ENCODE data around the gene CLBA1.

Gene CLBA1

DNA sequence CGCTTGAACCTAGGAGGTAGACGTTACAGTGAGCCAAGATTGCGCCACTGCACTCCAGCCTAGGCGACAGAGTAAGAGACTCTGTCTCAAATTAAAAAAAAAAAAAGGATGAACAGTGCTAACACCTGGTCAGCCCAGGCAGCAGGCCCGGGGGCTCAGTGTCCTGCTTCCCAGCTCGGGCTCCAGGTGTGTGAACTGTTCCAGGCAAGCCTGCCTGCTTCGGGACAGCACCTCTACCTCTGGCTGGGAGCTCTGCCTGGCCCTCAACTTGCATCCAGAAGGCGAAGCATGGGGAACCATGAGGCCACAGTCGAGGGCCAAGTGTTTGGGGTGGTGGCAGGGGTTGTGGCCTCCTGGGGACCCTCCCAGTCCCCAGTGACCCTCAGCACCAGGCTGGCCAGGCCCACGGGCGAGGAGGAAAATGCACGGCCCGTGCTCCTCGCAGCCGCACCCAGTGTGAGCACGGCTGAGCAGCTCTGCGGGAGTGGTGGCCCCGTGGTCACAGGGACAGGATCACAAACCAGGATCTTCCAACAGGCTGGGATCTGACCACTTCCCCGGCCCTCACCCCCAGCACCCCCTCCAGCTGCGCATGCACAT, 19.8 kb downstream of the CLBA1 start:
- no peak for FAIRE-seq
- no peak for DNase-seq (ENCODE audit: low spot score)

DNA sequence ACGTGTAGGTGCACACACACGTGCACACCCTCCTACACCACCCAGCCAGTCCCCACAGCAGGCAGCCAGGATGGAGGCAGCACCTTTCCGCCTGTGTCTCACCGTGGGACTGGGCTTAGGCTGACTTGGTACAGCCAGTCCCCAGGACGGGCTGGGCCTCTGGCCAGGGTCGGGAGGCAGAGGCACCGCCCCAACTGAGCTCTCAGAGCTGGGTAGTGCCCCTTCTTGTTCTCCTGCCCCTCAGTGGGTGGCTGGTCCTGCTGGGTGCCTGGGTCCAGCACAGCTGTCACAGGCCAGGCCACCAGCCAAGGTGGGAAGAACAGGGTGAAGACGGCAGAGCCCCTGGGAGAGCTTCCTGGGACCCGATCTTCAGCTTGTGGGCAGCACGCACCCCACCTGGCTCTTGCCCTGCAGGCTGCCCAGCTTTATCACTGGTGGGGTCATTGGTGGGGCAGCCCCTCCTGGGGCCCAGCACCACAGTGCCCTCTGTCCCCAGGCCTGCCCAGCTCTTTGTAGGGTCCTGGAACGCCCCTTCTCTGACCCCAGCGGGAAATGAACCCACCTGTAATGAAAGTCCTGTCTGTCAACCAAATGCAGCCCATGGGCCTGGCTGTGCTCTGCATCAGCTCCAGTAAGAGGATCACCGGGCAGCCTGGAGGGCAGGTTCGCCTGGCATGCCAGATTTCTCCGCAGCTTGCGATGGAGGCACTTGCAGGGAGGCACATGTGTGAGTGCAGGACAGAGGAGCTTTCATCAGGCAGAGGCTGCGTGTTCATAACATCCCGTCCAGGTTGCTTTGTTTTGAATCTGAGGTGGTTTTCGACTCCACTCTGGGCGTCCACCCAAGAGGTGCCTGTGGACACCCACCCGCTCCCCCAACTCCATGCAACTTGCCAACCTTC, 20.6 kb downstream of the CLBA1 start:
- no peak for DNase-seq (ENCODE audit: low spot score)
- no peak for FAIRE-seq

DNA sequence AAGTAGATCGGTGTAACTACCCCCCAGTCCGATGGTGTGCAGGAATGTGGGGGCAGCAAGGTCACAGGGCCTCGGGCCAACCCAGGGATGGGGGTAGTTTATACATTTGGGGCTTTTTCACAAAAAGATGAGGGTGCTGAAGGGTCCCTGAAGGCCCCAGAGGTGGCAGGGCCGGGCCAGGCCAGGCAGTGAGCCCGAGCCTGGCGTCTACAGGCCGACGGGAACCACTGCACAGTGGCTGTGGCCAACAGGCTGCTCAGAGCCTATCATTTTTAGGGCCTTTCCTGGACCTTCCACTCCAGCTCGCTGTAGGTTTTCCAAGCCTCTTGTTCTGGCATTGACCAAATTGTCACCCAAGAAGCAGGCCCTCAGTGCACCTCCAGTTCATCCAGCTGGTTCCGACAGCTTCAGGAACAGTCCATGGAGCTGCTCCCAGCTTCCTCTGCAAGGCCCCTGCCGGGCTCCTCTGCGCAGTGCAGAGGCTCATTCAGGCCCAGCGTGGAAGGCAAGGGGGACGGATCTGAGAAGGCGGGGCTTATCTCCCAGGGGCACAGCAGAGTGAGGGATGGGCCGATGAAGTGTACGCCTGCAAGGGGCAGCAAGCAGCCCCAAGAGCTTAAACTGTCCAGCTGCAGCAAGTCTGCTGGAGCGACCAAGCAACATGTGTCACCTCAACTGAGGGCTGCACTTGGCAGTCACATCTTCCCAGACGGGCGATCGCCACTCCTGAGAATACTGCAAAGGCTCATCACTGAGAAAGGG, 21.4 kb downstream of the CLBA1 start:
- no peak for FAIRE-seq
- DNase-seq (ENCODE audit: low spot score) = no peak

DNA sequence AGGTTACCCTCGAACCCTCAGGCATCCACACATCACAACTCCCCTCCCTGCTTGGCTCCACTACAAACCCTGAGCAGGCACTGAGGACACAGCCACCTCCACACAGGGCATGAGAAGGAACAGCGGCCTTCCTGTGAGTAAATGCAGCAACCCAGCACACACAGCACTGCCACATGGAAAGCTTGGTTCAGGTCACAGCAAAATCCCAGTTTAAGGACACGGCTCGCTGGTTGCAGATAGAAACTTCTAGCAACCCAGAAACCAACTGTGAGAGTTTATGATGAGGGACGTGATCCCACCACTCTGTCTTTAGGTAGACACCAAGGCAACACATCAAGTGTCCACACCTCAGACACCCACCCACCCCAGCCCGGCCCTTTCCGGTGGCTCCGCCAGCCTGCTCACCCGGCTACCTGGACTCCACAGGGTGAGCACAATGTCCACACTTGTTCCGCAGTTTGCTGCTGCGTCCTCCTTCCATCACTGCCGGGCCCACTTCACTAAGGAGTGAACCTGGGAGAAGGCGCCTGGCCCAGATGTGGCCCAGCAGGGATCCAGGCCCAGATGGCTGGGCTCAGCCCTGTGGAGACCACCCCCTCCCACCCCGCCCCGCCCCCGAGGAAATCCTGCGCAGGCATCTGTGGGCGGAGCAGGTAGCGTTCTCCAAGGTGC, 22.1 kb downstream of the CLBA1 start:
- FAIRE-seq (no peak), DNase-seq (ENCODE audit: low spot score) (no peak)

DNA sequence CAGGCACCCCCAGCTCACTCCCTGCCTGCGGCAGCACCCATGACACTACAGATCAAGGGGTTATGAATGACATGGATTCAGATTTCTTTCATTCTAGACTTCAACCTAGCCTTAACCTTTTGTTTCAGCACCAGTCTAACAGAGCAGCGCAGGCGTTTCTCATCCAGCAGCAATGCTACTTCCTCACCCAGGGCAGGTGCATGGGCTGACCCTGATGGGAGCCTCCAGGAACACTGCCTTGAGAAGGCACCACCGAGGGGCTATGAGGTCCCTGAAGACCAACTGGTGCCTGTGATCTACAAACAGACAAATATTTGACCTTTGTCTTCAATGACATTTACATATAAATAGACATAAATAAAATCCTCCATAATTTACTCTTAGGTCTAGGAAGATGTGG, 24.5 kb downstream of the CLBA1 start:
- no peak for DNase-seq (ENCODE audit: low spot score)

DNA sequence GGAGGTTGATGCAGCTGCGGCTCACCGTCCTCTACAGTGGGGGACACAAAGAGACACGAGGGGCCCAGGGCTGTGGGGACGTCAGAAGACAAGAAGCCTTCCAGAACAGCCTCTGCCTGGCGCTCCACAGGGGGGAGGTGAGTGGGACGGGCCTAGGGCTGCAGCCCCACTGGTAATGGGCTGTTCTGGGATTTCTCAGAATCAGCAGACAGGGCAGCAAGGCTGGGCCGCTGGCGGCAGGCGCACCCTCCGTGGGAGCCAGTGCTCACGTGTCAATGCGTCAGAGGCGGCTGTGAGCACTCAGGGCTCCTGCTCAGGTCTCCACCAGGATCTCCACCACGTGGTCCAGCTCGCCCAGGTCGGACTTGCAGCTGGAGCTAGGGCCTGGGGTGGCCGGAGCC, 25.3 kb downstream of the CLBA1 start:
- FAIRE-seq (no peak), DNase-seq (ENCODE audit: low spot score) (no peak)

More for the DNA sequence above, 24.5 kb downstream of the CLBA1 start:
- no peak for FAIRE-seq

DNA sequence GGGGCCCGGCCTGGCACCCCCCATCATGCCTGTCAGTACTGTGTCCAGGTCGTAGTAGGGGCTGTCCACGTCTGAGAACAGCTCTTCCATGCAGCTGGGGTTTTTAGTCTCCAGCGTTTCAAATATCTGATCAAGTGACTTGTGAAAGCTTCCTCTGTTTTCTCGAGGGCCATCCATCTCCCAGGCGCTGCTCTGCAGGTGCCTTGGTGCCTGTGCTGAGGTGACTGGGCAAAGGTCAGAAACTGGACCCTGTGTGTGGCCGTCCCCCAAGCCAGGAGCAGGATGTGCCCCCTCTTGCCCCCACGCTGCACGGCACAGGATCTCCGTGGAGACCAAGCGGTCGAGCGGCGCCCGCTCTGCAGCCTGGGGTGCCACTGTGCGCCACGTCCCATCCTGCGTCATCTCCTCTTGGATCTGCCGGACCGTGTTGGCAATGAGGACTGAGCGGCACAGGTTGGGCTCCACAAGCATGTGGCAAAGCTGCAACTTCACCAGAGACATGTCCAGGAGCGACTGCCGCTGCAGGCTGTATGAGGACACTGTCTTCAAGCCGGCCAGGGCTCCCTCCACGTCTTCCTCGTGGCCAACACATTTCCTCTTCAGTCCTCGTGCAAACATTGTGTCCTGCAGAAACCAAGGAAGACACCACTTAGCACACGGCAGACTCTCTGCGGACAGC, 25.9 kb downstream of the CLBA1 start:
- FAIRE-seq = no peak

DNA sequence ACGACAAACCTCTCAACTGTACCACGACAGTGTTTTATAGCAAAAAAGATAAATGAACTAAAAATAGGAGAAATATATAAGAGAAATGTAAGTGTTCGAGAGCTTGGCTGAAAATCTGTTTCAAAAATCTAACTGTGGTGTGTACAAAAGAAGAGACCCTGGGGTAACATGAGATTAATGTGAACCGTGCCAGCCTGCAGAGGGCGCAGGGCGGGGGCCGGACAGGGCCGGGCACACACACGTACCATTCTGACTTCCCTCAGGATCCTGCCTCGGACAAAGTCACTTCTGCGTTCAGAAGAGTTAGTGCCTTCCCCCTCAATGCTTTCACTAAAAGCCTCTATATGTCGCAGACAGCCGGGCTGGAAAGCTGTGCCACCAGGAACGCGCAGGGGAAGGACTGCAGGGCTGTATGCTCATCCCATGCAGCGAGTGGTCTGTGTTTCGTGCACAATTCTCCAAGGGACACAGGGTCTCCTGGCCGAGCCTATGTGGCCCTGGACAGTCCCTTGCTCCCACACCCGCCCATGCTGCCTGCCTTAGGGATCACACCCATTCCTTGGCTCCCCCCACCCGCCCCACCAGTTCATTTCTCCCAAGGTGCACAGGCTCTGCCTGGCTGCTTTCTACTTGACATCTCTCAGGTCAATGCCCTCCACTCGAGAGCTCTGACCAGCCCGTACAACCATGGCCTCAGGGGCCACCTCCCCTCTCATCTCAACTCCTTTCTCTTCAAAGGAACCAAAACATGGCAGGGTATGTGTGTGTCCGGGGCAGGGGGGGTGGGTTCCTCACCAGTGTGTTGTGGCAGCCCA, 26.8 kb downstream of the CLBA1 start:
- DNase-seq (ENCODE audit: low spot score) (no peak), FAIRE-seq (no peak)

More for the DNA sequence above, 25.9 kb downstream of the CLBA1 start:
- DNase-seq (ENCODE audit: low spot score) = no peak

DNA sequence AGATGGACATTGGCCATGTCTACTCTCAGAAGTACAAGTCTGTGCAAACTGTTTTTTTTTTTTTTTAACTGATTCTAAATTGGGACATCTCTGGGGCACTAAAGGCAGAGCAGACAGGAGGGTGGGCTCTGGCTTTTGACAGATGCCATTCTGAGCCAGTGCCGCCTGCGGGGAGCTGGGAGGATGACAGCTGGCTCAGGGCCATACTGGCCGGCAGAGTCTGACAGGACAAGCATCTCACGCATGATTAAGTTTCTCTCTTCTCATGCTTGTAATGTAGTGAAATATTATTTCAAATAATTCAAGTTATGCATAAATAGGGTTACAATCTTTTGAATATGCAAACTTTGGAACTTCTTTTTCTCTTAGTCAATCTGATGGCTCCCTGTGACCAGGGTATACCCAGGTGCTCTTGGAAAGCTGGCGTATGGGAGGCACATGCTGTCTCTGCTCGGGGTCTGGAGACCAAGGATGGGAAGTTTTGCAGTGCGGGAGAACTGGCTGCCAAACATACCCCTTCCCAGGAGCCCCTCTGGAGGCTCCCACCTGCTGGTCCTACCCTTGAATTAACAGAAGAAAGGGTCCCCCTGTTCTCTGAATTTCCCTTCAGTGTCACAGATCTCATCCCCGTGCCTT, 27.7 kb downstream of the CLBA1 start:
- FAIRE-seq (no peak), DNase-seq (ENCODE audit: low spot score) (no peak)

DNA sequence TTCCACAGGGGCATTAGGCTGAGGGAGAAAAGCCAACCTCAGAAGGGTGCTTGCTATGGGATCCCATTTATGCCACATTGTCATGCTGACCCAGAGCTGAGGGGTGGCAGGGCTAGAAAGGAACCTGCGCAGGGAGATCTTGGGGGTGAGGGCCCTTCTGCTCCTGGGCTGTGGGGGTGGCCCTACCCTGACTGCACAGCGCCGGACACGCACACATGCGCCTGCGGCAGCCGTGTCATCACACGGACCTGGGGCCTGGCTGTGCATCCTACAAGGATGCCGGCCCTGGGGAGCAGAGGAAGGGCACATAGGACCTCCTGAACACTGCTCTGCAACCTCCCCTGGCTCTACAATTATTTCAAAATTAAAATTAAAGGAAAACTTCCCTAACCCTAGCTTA, 28.4 kb downstream of the CLBA1 start:
- FAIRE-seq = no peak
- no peak for DNase-seq (ENCODE audit: low spot score)

DNA sequence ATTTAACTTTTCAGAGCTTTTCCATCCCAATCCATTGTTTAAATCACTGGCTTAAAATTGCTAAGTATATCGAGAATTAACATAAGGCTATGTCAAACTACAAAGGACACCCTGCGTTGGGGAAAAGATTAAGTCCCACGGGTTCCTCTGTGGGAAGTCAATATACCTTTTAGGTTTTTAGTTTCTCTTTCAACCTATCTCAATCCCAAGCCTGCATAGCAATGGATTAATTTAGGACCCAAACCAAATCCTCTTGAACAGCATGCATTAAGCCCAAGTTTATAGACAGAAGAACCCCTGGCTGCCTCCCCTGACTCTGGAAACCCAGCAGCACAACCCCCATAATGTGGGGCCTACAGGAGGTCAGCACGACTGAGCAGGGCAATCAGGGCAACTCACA, 29.0 kb downstream of the CLBA1 start:
- no peak for FAIRE-seq
- no peak for DNase-seq (ENCODE audit: low spot score)

DNA sequence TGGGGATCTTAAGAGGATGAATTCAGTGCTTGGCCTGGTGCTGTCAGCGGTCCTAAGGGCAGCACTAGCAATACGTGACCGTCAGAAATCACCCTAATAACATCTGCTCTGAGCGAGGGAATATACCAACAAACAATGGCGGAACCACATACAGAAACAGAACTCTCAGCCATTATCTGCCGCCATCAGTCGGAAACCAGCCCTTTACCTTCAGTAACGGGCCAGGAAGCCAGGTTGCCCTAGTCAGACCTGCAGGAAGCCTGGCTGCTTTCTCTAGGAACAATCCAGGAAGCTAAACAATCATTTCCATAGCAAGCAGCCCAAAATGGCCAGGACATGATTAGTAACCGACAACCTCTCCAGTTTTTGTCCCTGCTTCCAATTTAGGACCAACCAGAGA, 29.7 kb downstream of the CLBA1 start:
- FAIRE-seq (no peak), DNase-seq (ENCODE audit: low spot score) (no peak)

DNA sequence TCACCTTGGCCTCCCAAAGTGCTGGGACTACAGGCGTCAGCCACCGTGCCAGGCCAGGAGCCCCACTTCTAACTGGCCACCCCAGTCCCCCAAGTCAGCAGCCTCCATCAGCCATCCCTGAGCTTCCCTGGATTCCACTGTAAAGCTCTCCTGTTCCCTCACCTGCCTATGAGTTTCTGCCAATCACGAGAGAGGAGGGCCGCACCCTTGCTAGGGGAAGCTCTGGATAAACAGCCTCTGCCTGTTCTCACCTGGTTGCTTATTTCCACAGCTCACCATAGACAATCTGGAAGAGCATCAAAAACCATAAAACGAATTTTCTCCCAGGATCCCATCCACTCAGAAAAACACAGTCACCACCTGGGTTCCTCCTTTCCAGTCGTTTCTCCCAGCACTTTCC, 30.3 kb downstream of the CLBA1 start:
- FAIRE-seq (no peak), DNase-seq (ENCODE audit: low spot score) (no peak)

DNA sequence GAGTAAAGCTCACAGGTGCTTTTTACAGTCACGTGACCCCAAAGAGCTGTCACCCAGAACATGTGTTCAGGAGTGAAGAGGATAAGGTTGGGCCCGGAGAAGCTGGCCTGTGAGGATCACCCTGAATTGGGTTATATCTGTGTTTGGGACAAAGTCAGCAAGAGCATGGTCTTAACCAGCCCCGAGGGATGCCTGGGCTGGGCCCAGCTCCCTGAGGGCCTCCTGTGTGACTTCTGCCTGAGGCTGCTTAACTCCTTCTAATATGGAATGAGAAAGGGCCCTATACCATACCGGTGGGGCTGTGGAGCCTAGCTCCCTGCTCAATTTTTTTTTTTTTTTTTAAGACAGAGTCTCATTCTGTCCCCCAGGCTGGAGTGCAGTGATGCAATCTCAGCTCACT, 32.8 kb downstream of the CLBA1 start:
- no peak for FAIRE-seq
- DNase-seq (ENCODE audit: low spot score) = no peak

DNA sequence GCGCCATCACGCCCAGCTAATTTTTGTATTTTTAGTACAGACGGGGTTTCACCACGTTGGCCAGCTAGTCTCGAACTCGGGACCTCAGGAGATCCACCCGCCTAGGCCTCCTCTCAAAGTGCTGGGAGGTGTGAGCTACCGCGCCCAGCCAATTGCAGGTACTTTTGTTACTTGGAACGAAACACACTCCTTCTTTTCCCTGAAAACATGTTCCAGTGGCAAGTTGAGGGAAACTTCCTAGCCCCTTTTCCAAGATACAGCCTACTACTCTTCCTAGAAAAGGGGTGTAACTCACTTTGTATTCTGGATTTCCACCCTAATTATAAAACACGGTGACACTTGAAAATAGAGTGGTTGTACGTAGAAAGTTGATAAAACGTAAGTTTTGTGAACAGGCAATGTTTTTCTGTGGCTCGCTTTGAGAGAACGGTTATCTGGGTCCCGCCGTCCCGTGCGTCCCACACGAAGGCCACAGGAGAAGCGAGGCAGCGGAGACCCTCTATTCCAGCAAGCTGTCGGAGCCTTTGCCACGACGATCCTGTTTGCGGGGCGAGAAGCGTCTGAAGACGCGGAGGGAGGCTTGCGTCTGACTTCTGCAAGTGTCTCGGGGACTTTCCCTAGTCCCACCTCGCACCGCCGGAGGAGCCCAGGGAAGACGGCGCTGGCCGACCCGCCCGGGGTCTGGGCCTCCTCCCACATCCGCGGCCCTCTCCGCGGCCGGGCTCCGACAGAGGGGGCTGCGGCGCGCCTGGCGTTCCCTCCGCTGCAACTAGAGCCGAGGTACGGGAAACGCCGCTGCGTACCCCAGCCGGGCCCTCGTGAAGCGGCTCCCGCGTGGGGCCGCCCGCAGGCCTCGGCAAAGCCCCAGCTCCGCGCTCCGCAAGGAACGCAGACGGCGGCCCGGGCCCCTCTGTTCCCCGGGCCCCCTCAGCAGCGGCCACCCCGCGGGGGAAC, 34.5 kb downstream of the CLBA1 start:
- no peak for FAIRE-seq
- DNase-seq (ENCODE audit: low spot score) = no peak

DNA sequence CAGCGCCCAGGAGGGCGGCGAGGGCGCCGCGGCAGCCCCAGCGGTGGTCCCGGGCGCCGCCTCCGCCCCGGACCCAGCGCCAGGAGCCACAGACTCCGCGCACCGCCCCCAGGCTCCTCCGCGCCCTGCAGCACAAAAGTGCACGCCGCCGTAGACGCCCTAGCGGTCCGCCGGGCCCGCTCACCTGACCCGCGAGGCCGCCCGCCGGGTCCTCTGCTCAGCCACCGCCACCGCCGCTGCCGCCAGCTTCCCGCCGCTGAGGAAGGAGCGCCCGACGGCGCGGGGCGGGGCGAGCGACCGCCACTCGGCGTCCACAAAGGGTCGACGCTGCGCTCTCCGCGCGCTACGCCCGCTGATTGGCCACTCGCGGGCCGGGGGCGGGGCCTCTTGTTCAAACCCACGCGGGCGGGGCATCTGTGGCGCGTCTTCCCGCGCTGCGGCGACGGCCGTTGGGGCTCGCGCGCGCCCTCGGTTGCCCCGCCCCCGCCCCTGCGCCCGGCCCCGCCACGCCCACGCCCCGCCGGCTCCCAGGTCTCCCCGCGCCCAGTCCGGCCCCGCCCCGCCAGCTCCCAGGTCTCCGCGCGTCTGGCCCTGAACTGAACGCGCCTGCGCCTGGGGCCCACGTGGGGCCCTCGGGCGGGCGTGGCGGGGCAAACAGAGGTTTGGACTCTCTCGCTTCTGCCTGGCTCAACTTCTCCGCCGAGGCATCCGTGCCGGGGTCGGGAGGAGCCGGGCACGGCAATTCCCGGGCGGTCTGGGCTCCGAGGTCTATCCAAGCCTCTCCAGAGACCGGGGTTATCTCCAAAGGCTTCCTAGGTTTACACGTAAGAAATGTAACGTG, 35.4 kb downstream of the CLBA1 start, which contains the start of gene CDCA4:
Gene CDCA4, minus strand, starts transcription at position 269 of the 841 bp plus-strand sequence. CDS start 9,154 bp downstream, outside the sequence.
- peak; percentile 93 for DNase-seq (ENCODE audit: low spot score)
- no peak for FAIRE-seq

DNA sequence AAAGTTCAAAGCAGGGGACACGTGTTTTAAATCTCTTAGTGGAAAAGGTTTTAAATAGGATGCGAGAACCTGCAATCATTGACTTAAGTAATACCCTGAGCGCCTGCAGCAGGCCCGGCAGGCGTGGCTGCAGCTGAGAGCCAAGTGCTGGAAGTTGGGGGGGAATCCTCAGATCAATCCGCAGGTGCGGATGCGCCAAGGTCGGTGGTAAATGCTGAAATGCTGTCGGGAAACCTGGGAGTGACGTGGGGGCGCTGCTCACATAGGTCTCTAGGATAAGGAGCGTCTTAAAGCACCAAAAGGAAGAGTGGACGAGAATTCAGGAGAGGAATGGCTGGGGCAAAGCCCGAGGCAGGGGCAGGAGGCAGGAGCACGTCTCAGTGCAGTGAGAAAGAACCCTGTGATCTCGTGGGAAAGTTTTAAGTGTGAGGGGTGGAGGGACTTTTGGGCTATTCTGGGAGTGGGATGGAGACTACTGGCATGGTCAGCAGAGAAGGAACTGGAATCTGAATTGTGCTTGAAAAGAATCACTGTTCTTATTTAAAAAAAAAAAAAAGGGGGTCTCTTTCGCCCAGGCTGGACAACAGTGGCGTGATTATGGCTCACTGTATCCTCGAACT, 36.2 kb downstream of the CLBA1 start:
- FAIRE-seq (no peak), DNase-seq (ENCODE audit: low spot score) (no peak)
